ENCODE measurements around the gene ZC3H4.
"Not testable (repeated sequence)": the region's sequence is repeated elsewhere in the genome, so short reads cannot be mapped to it uniquely, and the experiment has no call there.

ZC3H4 gene

GRCh38 chr19:47144630-47145029 is 31.1 kb upstream of the ZC3H4 start:
- DNase-seq (no peak), ATAC-seq (no peak)
- H3K27ac Mint-ChIP-seq, result no peak overlapping the region
- no peaks in the 10 kb centered on the region for H3K27me3 Mint-ChIP-seq
- no peak overlapping the region for H3K4me3 Mint-ChIP-seq
- H3K9me3 Mint-ChIP-seq, result peaks cover 0 to 5% of the 10 kb centered on the region in 2 donors
- peaks cover 59% of the 10 kb centered on the region for H3K4me1 Mint-ChIP-seq

- Mint-ChIP-seq H3K4me1 (peaks cover 67% of the 10 kb centered on the region), H3K4me3 (no peak overlapping the region), H3K9me3 (peaks cover 0 to 5% of the 10 kb centered on the region in 2 donors), H3K27ac (no peak overlapping the region), H3K27me3 (no peaks in the 10 kb centered on the region)
- DNase-seq, result no peak
- ATAC-seq, result peak; percentile 54
Measured at GRCh38 chr19:47143322-47144073, 29.9 kb upstream of the ZC3H4 start.

- Mint-ChIP-seq H3K27me3 (no peaks in the 10 kb centered on the region), H3K4me3 (no peak overlapping the region), H3K27ac (no peak overlapping the region), H3K9me3 (peaks cover 0 to 5% of the 10 kb centered on the region in 2 donors), H3K4me1 (peaks cover 66% of the 10 kb centered on the region)
- ATAC-seq, result no peak
- no peak for DNase-seq
Measured at GRCh38 chr19:47142779-47143178, 29.2 kb upstream of the ZC3H4 start.

- Mint-ChIP-seq H3K4me1 (peaks cover 63% of the 10 kb centered on the region), H3K4me3 (no peak overlapping the region), H3K27me3 (no peaks in the 10 kb centered on the region), H3K27ac (no peak overlapping the region), H3K9me3 (peaks cover 0 to under 1% of the 10 kb centered on the region in 2 donors)
- ATAC-seq, result no peak
- DNase-seq, result no peak
Measured at GRCh38 chr19:47141695-47142094, 28.1 kb upstream of the ZC3H4 start.

GRCh38 chr19:47141252-47141651 is 27.7 kb upstream of the ZC3H4 start:
- ATAC-seq, H3K4me3 Mint-ChIP-seq, DNase-seq, H3K9me3 Mint-ChIP-seq, H3K27me3 Mint-ChIP-seq: not testable (repeated sequence)
- Mint-ChIP-seq H3K4me1 (peaks cover 63% of the 10 kb centered on the region), H3K27ac (peak overlapping the region; percentile 41 to 46)

GRCh38 chr19:47135156-47135555 is 21.6 kb upstream of the ZC3H4 start:
- H3K27ac Mint-ChIP-seq, result peak overlapping the region in 1 of 2 donors; percentile 73
- no peak for ATAC-seq
- no peaks in the 10 kb centered on the region for H3K27me3 Mint-ChIP-seq
- H3K4me1 Mint-ChIP-seq, result peaks cover 84% of the 10 kb centered on the region
- peaks cover 3 to 6% of the 10 kb centered on the region in 2 donors for H3K9me3 Mint-ChIP-seq
- no peak for DNase-seq
- peak overlapping the region; percentile 23 to 37 for H3K4me3 Mint-ChIP-seq

- Mint-ChIP-seq H3K27ac (peak overlapping the region; percentile 60 to 85), H3K4me3 (peak overlapping the region; percentile 99 to 100), H3K4me1 (peaks cover 88% of the 10 kb centered on the region), H3K9me3 (peaks cover 4 to 9% of the 10 kb centered on the region in 2 donors), H3K27me3 (no peaks in the 10 kb centered on the region)
- ATAC-seq (no peak), DNase-seq (no peak)
Measured at GRCh38 chr19:47134545-47134944, 21.0 kb upstream of the ZC3H4 start.

GRCh38 chr19:47133021-47133471 is 19.5 kb upstream of the ZC3H4 start:
- no peak for ATAC-seq
- H3K4me1 Mint-ChIP-seq, result peaks cover 73% of the 10 kb centered on the region
- H3K9me3 Mint-ChIP-seq, result peaks cover 4 to 9% of the 10 kb centered on the region in 2 donors
- H3K27me3 Mint-ChIP-seq, result no peaks in the 10 kb centered on the region
- peak overlapping the region; percentile 20 to 43 for H3K27ac Mint-ChIP-seq
- DNase-seq, result no peak
- peak overlapping the region; percentile 99 to 100 for H3K4me3 Mint-ChIP-seq

- peaks cover 71% of the 10 kb centered on the region for H3K4me1 Mint-ChIP-seq
Measured at GRCh38 chr19:47132194-47132852, 18.7 kb upstream of the ZC3H4 start.

GRCh38 chr19:47130589-47131227 is 17.1 kb upstream of the ZC3H4 start, which contains the start of gene SAE1:
SAE1 (plus strand) TSS chr19:47130835; CDS start chr19:47130931, 96 bp downstream.
- H3K27me3 Mint-ChIP-seq, result no peaks in the 10 kb centered on the region
- peak within 1 kb of the TSS; percentile 99 to 100 for H3K4me3 Mint-ChIP-seq
- peak; percentile 96 to 98 for DNase-seq
- ATAC-seq, result peak; percentile 91
- peak within 1 kb of the TSS; percentile 99 to 100 for H3K27ac Mint-ChIP-seq
- peaks cover 4 to 9% of the 10 kb centered on the region in 2 donors for H3K9me3 Mint-ChIP-seq
- H3K4me1 Mint-ChIP-seq, result peaks cover 60% of the 10 kb centered on the region

More at GRCh38 chr19:47132194-47132852, 18.7 kb upstream of the ZC3H4 start:
- H3K9me3 Mint-ChIP-seq, result peaks cover 4 to 9% of the 10 kb centered on the region in 2 donors
- ATAC-seq, result no peak
- no peaks in the 10 kb centered on the region for H3K27me3 Mint-ChIP-seq
- no peak for DNase-seq
- peak overlapping the region in 1 of 2 donors; percentile 87 for H3K27ac Mint-ChIP-seq
- H3K4me3 Mint-ChIP-seq, result peak overlapping the region; percentile 99 to 100

- no peak for ATAC-seq
- Mint-ChIP-seq H3K27ac (peak overlapping the region in 1 of 2 donors; percentile 100), H3K27me3 (no peaks in the 10 kb centered on the region), H3K4me1 (peaks cover 54% of the 10 kb centered on the region), H3K4me3 (peak overlapping the region; percentile 99 to 100), H3K9me3 (peaks cover 4 to 9% of the 10 kb centered on the region in 2 donors)
- DNase-seq, result no peak
Measured at GRCh38 chr19:47130120-47130588, 16.6 kb upstream of the ZC3H4 start.

GRCh38 chr19:47129579-47129978 is 16.0 kb upstream of the ZC3H4 start:
- Mint-ChIP-seq H3K4me3 (no peak overlapping the region), H3K4me1 (peaks cover 48% of the 10 kb centered on the region), H3K27ac (peak overlapping the region in 1 of 2 donors; percentile 19), H3K27me3 (no peaks in the 10 kb centered on the region), H3K9me3 (peaks cover 4 to 9% of the 10 kb centered on the region in 2 donors)
- ATAC-seq (no peak), DNase-seq (no peak)

- no peaks in the 10 kb centered on the region for H3K27me3 Mint-ChIP-seq
- no peak overlapping the region for H3K4me3 Mint-ChIP-seq
- no peak for DNase-seq
- no peak overlapping the region for H3K27ac Mint-ChIP-seq
- peaks cover 4 to 7% of the 10 kb centered on the region in 2 donors for H3K9me3 Mint-ChIP-seq
- H3K4me1 Mint-ChIP-seq, result peaks cover 9% of the 10 kb centered on the region
- ATAC-seq, result no peak
Measured at GRCh38 chr19:47125669-47125938, 12.0 kb upstream of the ZC3H4 start.

- H3K4me1 Mint-ChIP-seq, result peaks cover 4% of the 10 kb centered on the region
- ATAC-seq (no peak), DNase-seq (peak in 1 of 2 donors; percentile 24)
- no peaks in the 10 kb centered on the region for H3K27me3 Mint-ChIP-seq
- no peak overlapping the region for H3K27ac Mint-ChIP-seq
- H3K4me3 Mint-ChIP-seq, result no peak overlapping the region
- peaks cover 0 to 2% of the 10 kb centered on the region in 2 donors for H3K9me3 Mint-ChIP-seq
Measured at GRCh38 chr19:47124937-47125668, 11.5 kb upstream of the ZC3H4 start.

- H3K27me3 Mint-ChIP-seq, result no peaks in the 10 kb centered on the region
- no peaks in the 10 kb centered on the region for H3K4me1 Mint-ChIP-seq
- H3K9me3 Mint-ChIP-seq, result no peaks in the 10 kb centered on the region
- DNase-seq, result no peak
- no peak overlapping the region for H3K4me3 Mint-ChIP-seq
- no peak overlapping the region for H3K27ac Mint-ChIP-seq
- ATAC-seq, result no peak
Measured at GRCh38 chr19:47123406-47123805, 9.8 kb upstream of the ZC3H4 start.

Measured in stimulated activated naive CD8-positive, alpha-beta T cell treated with anti-CD3 and anti-CD28 coated beads, Interleukin-15, amount 100 ng/mL, for 72 hours (primary cell).